UCSD-AML1 (cell line): ENCODE measurements around the gene STEEP1.

Experiments used
- DNase-seq: peaks from one replicate; lab custom pipeline; 2025; ENCODE audit not compliant: unreplicated experiment; lab: John Stamatoyannopoulos, UW

Gene STEEP1

GRCh38 chrX:119489212-119490074 lies 75.8 kb downstream of the STEEP1 start:
- no peak for DNase-seq

DNA sequence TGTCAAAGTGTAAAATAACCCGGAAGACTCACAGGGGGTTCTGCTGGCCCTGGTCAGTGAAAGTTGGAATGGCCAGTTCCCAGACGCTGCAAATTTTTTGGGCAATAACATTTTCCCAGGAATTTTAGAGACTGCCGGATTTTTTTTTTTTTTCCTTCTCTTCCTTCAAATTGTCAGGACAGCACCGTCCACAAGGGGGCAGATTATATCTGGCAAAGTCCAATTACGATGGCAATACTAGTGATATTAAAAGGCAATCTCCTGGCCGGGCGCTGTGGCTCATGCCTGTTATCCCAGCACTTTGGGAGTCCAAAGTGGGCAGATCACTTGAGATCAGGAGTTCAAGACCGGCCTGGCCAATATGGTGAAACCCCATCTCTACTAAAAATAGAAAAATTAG lies 76.5 kb downstream of the STEEP1 start:
- no peak for DNase-seq
